Vagina (tissue), 2 donors: ENCODE data around the gene BMPR1B.

Experiments
- POLR2A ChIP-seq, 2 donors: fragments of 450-650 bp; IDR thresholded peaks; one replicate each; pipeline ENCODE4 v1.6.1; 2017; ENCODE audit warnings: antibody characterized with exemption in 2 of 2, mild to moderate bottlenecking in 2 of 2, moderate library complexity in 2 of 2
- TF ChIP-seq, protein P1 (sequence below), 3 experiments: fragments of 450-650 bp in 2 of 3; fragments of 200-600 bp in 1 of 3; sonication (generic) in 1 of 3; IDR thresholded peaks; one replicate each; pipeline ENCODE4 v1.5.1; 2017 to 2019; ENCODE audit warnings: antibody characterized with exemption in 3 of 3, mild to moderate bottlenecking in 2 of 3, moderate library complexity in 2 of 3

GRCh38 chr4:95155759-95156451 lies 398.1 kb downstream of the BMPR1B start:
- TF ChIP-seq, protein P1, sequence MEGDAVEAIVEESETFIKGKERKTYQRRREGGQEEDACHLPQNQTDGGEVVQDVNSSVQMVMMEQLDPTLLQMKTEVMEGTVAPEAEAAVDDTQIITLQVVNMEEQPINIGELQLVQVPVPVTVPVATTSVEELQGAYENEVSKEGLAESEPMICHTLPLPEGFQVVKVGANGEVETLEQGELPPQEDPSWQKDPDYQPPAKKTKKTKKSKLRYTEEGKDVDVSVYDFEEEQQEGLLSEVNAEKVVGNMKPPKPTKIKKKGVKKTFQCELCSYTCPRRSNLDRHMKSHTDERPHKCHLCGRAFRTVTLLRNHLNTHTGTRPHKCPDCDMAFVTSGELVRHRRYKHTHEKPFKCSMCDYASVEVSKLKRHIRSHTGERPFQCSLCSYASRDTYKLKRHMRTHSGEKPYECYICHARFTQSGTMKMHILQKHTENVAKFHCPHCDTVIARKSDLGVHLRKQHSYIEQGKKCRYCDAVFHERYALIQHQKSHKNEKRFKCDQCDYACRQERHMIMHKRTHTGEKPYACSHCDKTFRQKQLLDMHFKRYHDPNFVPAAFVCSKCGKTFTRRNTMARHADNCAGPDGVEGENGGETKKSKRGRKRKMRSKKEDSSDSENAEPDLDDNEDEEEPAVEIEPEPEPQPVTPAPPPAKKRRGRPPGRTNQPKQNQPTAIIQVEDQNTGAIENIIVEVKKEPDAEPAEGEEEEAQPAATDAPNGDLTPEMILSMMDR (IDR thresholded peaks at IDR 0.05): peak in 1 of 3 experiments; percentile 43
- no peak for TF ChIP-seq POLR2A (IDR thresholded peaks at IDR 0.05)
